Measurements from ENCODE around the gene RBFOX1. TPM values are rescaled to one million over a fixed set of nuclear protein-coding genes. Genes with fewer than 3 reads are reported as not detected.

Gene RBFOX1
- total RNA-seq, 4 donors from 2014 or later: 0.40 to 0.98 TPM; not detected in 2

- no peak overlapping the region for H3K27ac ChIP-seq
- H3K27me3 ChIP-seq: no peaks in the 10 kb centered on the region
- no peaks in the 10 kb centered on the region for H3K36me3 ChIP-seq
- TF ChIP-seq CTCF (IDR thresholded peaks at IDR 0.05) (no peak), POLR2A (IDR thresholded peaks at IDR 0.05) (no peak)
- no peak overlapping the region for H3K4me3 ChIP-seq (replicated peaks in 1 of 3)
- WGBS, 2 donors: 0% methylated on average over 1 of the region's 1 CpG
- no peaks in the 10 kb centered on the region for H3K4me1 ChIP-seq
- intact Hi-C loops (cut with DNase I): no loop called here
- no peak for DNase-seq
- no peaks in the 10 kb centered on the region for H3K9me3 ChIP-seq
Measured at GRCh38 chr16:7736138-7736665, 403.6 kb downstream of the RBFOX1 start.

GRCh38 chr16:7742626-7743025 lies 410.0 kb downstream of the RBFOX1 start:
- Histone ChIP-seq H3K27ac (no peak overlapping the region), H3K36me3 (no peaks in the 10 kb centered on the region), H3K4me1 (no peaks in the 10 kb centered on the region), H3K27me3 (no peaks in the 10 kb centered on the region), H3K4me3 (replicated peaks in 1 of 3) (no peak overlapping the region), H3K9me3 (no peaks in the 10 kb centered on the region)
- WGBS, 2 donors: 91 to 94% methylated on average over 3 of the region's 3 CpGs
- no peak for TF ChIP-seq CTCF (IDR thresholded peaks at IDR 0.05)
- TF ChIP-seq POLR2A (IDR thresholded peaks at IDR 0.05): no peak
- intact Hi-C loops (cut with DNase I): no loop called here
- no peak for DNase-seq

GRCh38 chr16:7744546-7745264 lies 412.1 kb downstream of the RBFOX1 start:
- Histone ChIP-seq H3K27ac (no peak overlapping the region), H3K36me3 (no peaks in the 10 kb centered on the region), H3K9me3 (no peaks in the 10 kb centered on the region), H3K27me3 (no peaks in the 10 kb centered on the region), H3K4me1 (no peaks in the 10 kb centered on the region), H3K4me3 (replicated peaks in 1 of 3) (no peak overlapping the region)
- TF ChIP-seq CTCF (IDR thresholded peaks at IDR 0.05) (no peak), POLR2A (IDR thresholded peaks at IDR 0.05) (no peak)
- intact Hi-C loops (cut with DNase I): no loop called here
- WGBS, 2 donors: 77 to 80% methylated on average over 7 of the region's 7 CpGs
- no peak for DNase-seq

GRCh38 chr16:7745276-7745675 lies 412.6 kb downstream of the RBFOX1 start:
- TF ChIP-seq CTCF (IDR thresholded peaks at IDR 0.05) (no peak), POLR2A (IDR thresholded peaks at IDR 0.05) (no peak)
- no peak for DNase-seq
- H3K27ac ChIP-seq: no peak overlapping the region
- no peaks in the 10 kb centered on the region for H3K27me3 ChIP-seq
- H3K4me3 ChIP-seq (replicated peaks in 1 of 3): no peak overlapping the region
- no peaks in the 10 kb centered on the region for H3K9me3 ChIP-seq
- intact Hi-C loops (cut with DNase I): no loop called here
- no peaks in the 10 kb centered on the region for H3K4me1 ChIP-seq
- no peaks in the 10 kb centered on the region for H3K36me3 ChIP-seq
- WGBS, 2 donors: 73 to 86% methylated on average over 4 of the region's 4 CpGs

- Histone ChIP-seq H3K36me3 (no peaks in the 10 kb centered on the region), H3K27ac (no peak overlapping the region), H3K27me3 (no peaks in the 10 kb centered on the region), H3K9me3 (no peaks in the 10 kb centered on the region), H3K4me1 (no peaks in the 10 kb centered on the region), H3K4me3 (replicated peaks in 1 of 3) (no peak overlapping the region)
- intact Hi-C loops (cut with DNase I): no loop called here
- 54 to 78% methylated on average over 3 of the region's 3 CpGs for whole genome bisulfite sequencing, 2 donors
- no peak for DNase-seq
- TF ChIP-seq POLR2A (IDR thresholded peaks at IDR 0.05): no peak
- TF ChIP-seq CTCF (IDR thresholded peaks at IDR 0.05): no peak
Measured at GRCh38 chr16:7746941-7747340, 414.3 kb downstream of the RBFOX1 start.
